Neural cell (in vitro differentiated cells): ENCODE data around the gene KYNU.

Experiments
- CTCF ChIP-seq: fragments of 450-650 bp; IDR thresholded peaks from 2 replicates; pipeline ENCODE4 v1.5.1; 2014; ENCODE audit warnings: antibody characterized with exemption, mild to moderate bottlenecking, moderate library complexity; ENCODE audit not compliant: poor library complexity, severe bottlenecking
- EZH2 ChIP-seq: fragments of 200-600, 300-800 bp; shearing (Covaris generic), sonication (generic); IDR thresholded peaks from 2 replicates; pipeline ENCODE4 v1.6.1; 2014; ENCODE audit warnings: antibody characterized with exemption, low read length, borderline replicate concordance, mild to moderate bottlenecking; ENCODE audit not compliant: insufficient read depth, poor library complexity, severe bottlenecking
- POLR2AphosphoS5 ChIP-seq: IDR thresholded peaks from 2 replicates; pipeline ENCODE4 v1.6.1; 2012
- REST ChIP-seq: IDR thresholded peaks from 2 replicates; pipeline ENCODE4 v1.6.1; 2012; ENCODE audit warnings: borderline replicate concordance
- TAF1 ChIP-seq: IDR thresholded peaks from 2 replicates; pipeline ENCODE4 v1.6.1; 2012; ENCODE audit warnings: low read depth

DNA sequence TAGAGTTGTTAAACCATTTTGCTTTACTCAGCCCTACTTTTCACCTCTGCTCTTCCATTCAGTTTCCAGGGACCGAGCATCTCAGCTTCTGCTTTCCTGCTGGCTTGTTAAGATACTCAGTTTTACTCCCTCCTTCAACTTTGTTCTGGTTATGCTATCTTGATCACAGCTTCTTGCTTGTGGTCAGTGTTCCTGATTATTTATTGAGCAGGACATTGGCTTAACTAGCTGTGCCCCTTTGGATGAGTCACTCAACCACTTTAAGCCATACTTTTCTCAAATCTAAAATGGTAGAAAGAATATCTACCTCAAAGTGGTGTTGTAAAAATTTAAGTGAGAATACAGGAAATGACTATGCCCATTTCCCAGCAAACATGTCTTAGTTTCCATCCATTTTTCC is 124.0 kb downstream of the KYNU start:
- TF ChIP-seq CTCF: no peak
- no peak for TF ChIP-seq TAF1
- TF ChIP-seq POLR2AphosphoS5: no peak
- no peak for TF ChIP-seq EZH2
- TF ChIP-seq REST: no peak
